ENCODE measurements around the gene MOGAT3.

Gene MOGAT3

DNA sequence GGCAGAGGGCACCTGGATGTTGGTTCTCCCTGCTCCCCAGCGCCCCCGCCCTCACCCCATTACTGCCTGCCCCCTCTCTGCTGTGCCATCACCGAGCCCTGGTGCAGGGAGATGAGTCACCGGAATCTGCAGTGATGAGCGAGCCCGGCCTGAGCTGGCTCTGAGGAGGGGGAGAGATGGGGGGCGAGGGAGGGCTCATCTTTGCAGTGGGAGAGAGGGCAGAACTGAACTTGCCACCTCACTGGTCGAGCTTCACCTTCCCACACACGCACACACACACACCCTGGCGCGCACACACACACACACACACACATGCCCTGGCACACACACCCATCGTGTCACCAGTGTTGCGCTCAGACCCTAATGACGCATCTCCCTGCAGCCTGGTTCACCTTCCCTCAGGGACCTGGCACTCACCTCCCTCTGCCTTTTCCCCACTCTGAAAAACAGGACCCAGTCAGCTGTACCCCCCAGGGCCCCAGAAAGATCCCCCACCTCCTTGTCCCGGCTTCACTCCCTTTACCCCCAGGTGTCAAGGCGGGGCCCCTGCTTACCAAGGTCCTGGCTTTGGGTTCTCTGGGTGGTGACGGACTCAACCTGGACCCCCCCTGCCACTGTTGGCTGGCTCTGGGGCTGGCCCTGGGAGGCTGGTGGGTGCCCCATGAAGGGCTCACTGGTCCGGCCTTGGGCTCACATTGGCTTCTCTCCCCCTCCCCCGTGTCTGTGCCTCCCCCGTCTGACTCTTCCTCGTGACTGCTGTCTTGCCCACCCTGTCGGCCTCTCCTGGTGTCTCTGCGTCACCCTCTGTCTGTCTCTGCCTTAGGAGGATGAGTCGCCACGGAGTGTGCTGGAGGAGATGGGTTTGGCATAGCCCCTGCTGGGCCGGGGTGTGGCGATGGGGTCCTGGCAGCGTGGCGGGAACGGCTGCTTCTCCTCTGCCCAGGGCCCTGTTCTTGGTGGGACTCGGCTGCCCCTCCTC is 40.9 kb downstream of the MOGAT3 start:
- no peak for DNase-seq

DNA sequence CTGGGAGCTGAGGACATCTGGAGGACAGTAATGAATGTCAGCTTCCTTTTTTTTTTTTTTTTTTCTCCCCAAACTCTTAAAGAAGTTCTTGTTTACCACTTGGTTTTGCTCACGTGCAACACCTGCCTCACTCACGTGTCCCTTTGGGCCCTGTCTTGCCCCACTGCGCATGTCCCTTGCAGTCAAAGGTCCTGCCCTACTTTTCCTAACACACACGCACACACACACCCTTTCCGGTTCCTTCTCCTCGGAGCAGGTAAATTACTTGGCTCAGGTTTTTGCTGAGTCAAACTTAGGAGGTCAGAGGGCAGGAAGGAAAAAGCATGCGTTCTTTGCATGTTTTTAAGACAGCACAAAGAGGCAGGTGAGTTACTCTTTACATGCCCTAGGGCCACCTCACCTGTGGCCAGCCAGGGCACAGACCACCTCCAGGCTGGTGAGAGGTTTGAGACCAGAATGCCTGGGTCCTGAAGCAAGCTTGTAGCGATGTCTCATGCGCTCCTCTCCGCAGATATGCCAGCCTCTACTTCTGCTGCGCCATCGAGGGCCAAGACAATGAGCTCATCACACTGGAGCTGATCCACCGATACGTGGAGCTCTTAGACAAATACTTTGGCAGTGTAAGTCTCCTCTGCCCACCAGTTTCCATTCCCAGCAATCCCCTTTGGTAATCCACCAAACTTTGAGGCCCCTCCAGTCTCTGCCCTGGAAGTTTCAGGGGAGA is 43.8 kb downstream of the MOGAT3 start:
- no peak for DNase-seq

DNA sequence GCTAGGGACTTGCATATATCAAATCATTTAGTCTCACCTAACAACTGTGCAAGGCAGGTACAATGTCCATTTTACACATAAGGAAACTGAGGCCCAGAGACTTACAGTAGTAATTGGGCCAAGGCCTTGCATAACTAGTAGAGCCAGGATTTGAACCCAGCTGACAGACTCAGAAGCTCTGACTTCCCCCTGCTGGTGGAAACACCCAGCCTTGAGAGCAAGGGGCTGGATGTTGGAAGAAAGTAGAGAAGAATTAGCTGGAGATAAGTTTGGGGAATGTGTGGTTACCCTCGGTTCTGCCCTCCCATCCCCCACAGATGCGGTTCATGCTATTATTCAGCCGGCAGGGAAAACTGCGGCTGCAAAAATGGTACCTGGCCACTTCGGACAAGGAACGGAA is 44.6 kb downstream of the MOGAT3 start:
- no peak for DNase-seq

- no peak for DNase-seq
These were observed 45.5 kb downstream of the MOGAT3 start for GRCh38 chr7:101155303-101155702.

DNA sequence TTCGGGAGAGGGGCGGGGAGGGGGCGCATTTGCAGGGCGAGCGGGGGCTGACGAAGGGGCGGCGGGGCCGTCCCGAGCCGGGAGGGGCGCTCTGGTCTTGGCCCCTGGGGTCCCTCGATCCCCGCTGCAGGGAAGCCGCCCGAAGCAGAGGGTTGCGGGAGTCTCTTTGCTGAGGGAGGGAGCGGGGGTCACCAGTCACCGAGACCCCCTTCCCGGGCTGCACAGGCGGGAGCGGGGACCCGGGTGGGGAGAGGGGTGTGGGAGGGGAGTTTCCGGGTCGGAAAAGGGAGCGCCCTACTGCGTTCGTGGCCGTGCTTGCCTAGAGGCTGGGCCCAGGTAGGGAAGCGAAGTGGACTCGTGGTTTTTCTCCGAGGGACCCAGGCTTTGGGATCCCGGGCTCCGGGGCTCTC is 46.1 kb downstream of the MOGAT3 start:
- no peak for DNase-seq

- DNase-seq, result peak; percentile 99
These were observed 46.7 kb downstream of the MOGAT3 start, which contains the start of gene AP1S1 for GRCh38 chr7:101153969-101154692. AP1S1 (plus strand) TSS chr7:101154476; CDS start chr7:101154515, 39 bp downstream.

DNA sequence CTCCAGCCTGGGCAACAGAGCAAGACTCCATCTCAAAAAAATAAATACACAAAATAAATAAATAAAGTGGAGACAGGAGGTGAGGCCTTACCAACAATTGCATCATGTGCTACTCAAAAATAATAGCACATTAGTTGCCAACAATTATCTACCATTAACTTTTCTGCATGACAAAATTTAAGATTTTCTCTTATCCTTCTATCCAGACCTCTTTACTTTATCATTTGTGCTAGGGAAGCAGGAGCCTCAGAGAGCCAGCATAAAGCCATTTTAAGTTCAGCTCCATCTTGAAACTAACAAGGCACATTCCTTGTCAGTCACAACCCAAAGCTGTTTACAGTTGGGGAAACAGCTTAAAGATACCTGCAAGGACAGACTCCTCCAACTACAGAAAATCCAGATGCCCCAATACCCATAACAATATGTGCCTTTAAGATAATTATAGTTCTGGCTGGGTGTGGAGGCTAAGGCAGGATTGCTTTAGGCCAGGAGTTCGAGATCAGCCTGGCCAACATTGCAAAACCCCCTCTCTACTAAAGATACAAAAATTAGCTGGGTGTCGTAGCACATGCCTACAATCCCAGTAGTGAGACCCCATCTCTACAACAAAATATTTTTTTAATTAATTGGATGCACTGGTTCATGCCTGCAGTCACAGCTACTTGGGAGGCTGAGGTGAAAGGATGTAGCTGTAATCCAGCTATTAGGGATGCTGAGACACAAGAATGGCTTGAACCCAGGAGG is 48.8 kb downstream of the MOGAT3 start:
- DNase-seq, result no peak

All from NCI-H2029 (cell line).